Activated T-cell treated with anti-CD3 and anti-CD28 coated beads, Interleukin-2, amount 50 U/mL, for 48 hours (primary cell): ENCODE data around the gene SLITRK2.

Source experiments
- DNase-seq, 2 experiments: peaks; one replicate each; pipeline ENCODE4 v3.0.0-alpha.2; 2020

SLITRK2 gene

GRCh38 chrX:145817331-145818185 is at the start of gene SLITRK2:
SLITRK2 (plus strand) TSS chrX:145817829; CDS start chrX:145822426, 4,597 bp downstream.
- DNase-seq: no peak

DNA sequence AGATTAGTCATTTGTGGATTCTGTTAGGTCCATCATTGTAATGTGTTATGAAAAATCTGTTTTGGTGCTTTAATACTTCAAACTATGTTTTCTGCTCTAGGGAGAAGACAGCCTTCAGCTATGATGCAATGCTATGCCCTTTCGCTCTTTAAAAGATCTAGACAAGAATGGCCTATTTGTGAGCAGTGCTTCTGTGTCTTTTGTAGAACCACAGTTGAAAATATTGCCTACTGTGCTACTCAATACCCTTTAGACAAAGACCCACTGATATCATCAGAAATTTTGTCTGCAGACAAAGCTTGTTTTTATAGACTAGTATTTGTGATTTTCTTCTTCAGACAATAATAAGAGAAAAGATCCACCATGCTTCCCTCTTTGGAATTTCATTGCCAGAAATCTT is 44.6 kb upstream of the SLITRK2 start:
- DNase-seq: no peak

- no peak for DNase-seq
Observed at GRCh38 chrX:145792281-145792680, 25.3 kb upstream of the SLITRK2 start.

DNA sequence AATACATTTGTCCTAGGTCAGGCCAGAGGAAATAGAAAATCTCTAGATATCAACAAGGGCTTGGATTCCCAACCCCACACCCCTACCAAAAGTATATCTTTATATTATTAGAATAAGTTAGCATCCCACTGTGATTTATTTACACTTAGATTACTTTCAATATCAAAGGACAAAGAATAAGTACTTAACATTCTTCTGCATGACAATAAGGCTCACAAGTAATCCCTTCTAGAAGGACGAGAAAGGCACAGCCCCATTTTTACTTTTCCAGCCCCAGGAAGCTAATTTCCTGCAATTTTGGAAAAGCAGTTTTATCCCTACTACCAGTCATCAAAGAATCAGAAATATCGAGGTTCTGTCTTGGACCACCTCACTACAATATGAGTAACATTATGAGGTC is 14.1 kb upstream of the SLITRK2 start:
- no peak for DNase-seq

- DNase-seq: no peak
Observed at GRCh38 chrX:145813081-145813480, 4.5 kb upstream of the SLITRK2 start.

GRCh38 chrX:145816601-145817315 is 871 bp upstream of the SLITRK2 start:
- no peak for DNase-seq

- no peak for DNase-seq
Observed at GRCh38 chrX:145818186-145819113, 821 bp downstream of the SLITRK2 start.

DNA sequence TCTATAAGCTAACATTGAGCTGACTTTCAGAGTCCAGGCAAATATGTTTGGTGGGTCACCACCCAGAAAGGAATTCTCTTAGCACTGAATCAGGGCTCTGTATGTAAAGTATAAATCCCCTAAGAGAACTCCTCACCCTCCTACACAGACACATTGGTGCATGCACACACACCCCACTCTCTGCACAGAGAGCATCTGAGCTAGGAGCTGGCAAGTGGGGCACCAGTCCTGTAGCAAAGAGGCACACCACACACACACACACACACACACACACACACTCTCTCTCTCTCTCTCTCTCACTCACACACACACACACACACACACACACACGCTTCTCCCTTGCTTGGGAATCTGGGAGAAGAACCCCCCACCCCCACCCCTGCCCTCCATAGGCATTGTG is 3.2 kb downstream of the SLITRK2 start:
- no peak for DNase-seq

GRCh38 chrX:145821291-145821897 is 3.8 kb downstream of the SLITRK2 start:
- no peak for DNase-seq

DNA sequence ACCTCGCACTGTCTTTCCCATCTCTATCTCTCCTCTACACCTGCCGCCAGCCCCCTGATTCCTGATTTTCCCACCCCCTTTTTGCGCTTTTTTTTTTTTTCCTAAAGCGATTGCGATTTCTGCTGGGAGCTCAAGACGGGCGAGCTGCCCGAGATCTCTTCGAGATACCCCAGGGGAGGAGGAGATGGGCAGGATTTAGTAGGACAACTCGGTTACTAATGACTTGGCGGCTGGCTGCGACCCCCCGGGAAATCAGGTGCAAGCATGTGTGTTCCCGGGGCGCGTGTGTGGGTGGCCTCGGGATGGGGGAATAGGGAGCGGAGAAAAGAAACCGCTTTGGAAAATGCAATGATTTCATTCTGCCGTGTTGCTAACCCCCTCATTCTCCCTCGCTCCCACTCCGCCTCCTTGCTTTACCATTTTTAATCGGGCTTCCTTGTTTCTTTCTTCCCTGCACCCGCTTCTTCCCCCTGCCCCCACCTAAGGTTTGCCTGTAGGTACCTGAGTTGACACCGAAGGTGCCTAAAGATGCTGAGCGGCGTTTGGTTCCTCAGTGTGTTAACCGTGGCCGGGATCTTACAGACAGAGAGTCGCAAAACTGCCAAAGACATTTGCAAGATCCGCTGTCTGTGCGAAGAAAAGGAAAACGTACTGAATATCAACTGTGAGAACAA is 4.4 kb downstream of the SLITRK2 start:
- DNase-seq: no peak

DNA sequence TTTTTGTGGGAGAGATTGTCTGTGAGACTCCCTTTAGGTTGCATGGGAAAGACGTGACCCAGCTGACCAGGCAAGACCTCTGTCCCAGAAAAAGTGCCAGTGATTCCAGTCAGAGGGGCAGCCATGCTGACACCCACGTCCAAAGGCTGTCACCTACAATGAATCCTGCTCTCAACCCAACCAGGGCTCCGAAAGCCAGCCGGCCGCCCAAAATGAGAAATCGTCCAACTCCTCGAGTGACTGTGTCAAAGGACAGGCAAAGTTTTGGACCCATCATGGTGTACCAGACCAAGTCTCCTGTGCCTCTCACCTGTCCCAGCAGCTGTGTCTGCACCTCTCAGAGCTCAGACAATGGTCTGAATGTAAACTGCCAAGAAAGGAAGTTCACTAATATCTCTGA is 5.5 kb downstream of the SLITRK2 start:
- DNase-seq: no peak

GRCh38 chrX:145825896-145826295 is 8.3 kb downstream of the SLITRK2 start:
- no peak for DNase-seq

DNA sequence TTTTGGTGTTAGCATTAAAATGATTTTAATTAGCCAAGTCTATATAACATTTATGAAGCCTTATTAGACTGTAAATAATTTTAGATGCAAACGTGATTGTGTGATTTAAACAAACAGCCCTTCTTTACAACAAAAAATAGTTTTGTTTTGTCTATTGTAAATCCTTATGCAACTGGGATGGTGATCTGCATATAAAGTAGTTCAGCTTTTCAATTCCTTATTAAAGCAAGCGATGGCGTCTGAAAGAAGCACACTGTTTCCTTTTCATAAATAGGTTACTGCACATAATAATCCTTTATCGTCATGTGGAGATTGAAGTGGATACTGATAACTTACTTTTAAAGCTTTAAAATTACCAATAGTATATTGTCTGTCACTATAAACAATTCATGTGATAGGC is 8.8 kb downstream of the SLITRK2 start:
- no peak for DNase-seq

DNA sequence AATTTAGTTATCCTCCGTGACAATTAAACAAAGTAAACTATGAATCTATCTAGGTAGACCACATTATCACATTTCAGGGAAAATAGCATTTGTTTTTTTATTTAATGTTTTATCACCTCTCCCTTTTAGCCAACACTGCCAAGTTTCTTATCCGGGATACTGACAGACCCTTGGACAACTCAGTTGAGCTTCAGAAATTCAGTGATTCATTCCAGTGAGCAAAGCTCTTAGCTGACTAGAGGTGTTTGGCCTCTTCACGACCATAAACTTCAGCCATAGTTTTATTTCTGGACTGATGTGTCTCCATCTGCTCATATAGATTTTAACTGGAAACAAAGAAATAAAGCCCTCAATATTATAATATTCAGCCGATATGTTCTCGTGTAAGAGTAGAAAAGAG is 15.2 kb downstream of the SLITRK2 start:
- DNase-seq: no peak

DNA sequence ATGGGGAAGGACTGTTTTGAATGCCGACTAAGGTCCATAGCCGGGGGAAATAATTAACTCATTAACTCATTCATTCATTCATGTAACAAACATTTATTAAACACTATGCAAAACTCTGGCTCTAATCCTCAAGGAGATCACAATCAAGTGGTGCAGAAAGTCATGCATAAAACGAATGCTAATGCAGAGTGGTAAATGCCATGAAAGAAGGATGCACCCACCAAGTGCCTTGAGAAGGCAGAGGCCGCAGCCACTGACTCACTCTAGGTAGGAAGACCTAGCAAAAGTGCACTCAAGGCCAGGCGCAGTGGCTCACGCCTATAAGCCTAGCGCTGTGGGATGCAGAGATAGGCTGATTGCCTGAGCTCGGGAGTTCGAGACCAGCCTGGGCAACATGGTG is 22.9 kb downstream of the SLITRK2 start:
- DNase-seq: no peak

DNA sequence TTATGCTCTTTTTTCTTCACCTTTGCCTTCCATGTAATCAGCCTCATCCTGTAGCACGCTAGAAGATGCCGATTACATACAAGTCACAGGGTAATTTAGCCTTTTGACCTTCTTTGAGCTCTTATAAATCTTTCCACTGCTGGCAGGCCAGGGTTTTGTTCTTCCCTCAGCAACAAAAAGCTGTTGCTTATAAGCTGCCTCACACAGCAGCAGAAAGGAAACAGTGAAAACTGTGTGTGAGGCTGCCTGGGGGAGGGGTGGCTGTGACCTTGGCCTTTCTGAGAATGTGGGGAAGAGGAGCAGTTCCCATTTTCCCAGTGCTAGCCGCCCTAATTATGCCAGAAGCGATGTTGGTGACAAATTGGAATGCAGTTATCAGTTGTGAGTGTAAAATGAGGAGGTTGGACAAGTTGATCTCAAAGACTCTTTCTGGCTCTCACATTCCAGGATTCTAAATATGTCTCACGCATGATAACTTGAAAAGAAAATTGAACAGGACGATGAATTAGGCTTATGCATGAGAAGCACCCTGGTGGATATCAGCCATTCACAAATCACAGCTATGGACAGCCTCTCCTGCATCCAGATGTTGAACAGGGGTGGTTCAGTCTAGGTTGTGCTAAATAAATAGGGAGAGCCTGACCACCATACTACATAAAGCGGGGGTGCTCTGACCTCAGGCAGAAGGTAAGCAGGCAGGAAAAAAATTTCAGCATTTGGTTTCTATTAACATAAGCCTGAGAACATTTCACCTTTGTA is 25.7 kb downstream of the SLITRK2 start:
- DNase-seq: no peak

GRCh38 chrX:145844886-145845285 is 27.3 kb downstream of the SLITRK2 start:
- DNase-seq: no peak

DNA sequence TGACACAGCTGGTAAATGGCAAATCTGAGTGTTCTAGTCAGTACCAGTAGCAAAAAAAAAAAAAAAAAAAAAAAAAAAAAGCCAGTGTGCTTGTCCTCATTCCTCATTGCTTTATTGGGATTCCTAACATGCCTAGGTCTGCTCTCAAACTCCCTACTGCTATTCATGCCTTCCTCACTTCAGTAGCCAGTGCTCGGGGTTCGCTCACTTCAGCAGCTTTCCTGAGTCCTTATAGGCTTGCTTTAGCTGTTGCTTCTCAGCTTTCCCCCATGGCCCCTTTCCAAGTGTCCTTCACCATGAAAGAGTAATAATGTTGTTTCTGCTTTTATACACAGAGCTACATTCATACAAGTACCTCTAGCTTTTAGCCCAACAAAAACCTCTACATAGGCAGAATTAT is 30.8 kb downstream of the SLITRK2 start:
- no peak for DNase-seq

DNA sequence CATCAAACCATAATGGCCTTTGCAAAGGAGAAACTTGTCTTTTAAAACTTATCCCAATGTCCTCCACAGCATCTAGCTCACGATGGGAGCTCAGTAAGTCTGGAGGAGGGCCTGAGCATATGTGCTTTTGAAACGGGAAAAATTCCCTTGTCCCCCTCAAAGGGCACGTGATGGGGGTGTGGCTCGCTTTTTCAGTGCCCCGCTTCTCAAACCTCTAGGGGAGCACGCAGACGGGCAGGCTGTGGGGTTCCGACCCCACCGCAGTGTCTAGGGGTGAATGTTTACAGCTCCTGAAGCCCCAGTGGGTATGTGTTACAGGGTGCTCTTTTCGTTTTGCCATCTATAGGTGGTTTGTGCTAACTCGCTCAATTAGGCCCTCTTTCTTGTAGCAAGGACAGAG is 31.2 kb downstream of the SLITRK2 start:
- no peak for DNase-seq

- DNase-seq: no peak
Observed at GRCh38 chrX:145853181-145853580, 35.6 kb downstream of the SLITRK2 start.

DNA sequence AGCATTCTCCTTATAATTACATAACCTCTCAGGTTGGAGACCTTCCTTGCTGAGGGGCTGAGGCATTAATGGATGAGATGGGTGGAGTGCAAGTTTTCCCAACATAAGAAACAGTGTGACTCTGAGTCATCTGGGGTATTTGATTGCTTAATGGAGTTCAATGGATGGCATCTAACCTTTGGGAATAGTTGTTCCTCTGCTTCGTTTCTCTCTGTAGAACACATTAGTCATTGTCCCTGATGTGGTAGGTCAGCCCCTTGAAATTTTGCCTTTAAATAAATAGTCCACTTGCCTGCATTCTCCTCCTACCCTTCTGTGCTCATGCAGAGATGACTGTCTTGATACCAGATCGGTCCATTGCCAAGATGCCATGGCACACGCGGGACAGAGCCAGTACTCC is 38.6 kb downstream of the SLITRK2 start:
- no peak for DNase-seq
